NCI-H524 treated with DMSO at 0.1 percent for 48 hours (cell line): ENCODE measurements around the gene ZBTB8OS.
"Not testable (repeated sequence)": the region's sequence is repeated elsewhere in the genome, so short reads cannot be mapped to it uniquely, and the experiment has no call there.

Experiments used
- DNase-seq: peaks from one replicate; lab custom pipeline; 2025; lab: John Stamatoyannopoulos, UW

ZBTB8OS gene

DNA sequence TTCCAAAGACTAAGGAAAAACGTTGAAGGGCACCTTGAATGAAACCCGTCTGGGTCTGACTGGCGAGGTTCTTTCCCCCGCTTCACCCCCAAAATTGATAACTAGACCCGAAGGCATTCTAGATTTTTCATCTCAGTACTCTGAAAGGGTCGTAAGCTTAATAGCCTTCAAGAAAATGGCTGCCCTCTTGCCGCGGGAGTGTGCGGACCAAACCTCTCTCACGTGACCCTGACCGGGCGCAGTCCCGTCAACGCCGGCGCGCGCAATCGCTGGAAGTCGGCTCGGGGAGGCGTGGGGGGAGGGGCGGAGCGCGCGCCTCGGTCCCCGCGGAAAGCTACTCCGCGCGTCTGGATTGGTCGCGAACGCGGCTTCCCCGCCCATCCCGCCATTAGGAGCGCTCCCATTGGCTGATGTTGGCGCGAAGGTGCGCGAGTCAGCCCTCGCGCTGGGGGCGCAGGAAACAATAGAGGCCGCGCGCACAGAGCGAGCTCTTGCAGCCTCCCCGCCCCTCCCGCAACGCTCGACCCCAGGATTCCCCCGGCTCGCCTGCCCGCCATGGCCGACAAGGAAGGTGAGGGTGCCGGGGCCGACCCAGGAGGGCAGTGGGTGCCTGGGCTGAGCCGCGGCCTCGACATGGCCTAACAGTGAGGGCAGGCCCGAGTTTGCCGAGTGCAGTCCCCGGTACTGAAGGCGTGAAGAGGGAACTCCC, 556 bp upstream of the ZBTB8OS start, which contains the start of gene RBBP4:
TSS of gene RBBP4 (plus strand) at position 457 of the 709 bp plus-strand sequence. CDS start at position 556, 99 bp downstream.
- DNase-seq = peak; percentile 85

DNA sequence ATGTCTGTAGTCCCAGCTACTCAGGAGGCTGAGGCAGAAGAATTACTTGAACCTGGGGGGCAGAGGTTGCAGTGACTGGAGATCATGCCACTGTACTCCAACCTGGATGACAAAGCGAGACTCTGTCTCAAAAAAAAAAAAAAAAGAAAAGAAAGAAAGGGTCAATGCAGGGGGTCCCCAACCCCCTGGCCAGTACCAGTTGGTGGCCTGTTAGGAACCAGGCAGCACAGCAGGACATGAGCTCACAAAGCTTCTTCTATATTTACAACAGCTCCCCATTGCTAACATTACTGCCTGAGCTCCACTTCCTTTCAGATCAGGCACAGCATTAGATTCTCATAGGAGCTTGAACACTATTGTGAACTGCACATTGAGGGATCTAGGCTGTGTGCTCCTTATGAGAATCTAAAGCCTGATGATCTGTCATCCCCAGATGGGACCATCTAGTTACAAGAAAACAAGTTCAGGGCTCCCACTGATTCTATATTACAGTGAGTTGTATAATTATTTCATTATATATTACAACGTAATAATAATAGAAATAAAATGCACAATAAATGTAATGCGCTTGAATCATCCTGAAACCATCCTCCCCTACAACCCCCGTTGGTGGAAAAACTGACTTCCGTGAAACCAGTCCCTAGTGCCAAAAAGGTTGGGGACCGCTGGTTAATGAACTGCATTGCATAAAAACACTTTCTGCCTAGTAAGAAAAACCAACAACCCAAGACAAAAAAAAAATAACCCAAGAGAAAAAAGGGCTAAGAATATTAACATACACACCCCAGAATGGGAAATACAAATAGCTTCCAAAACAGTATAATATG, 2.8 kb downstream of the ZBTB8OS start:
- DNase-seq = no peak

GRCh38 chr1:32644426-32644825, 5.9 kb downstream of the ZBTB8OS start:
- no peak for DNase-seq

DNA sequence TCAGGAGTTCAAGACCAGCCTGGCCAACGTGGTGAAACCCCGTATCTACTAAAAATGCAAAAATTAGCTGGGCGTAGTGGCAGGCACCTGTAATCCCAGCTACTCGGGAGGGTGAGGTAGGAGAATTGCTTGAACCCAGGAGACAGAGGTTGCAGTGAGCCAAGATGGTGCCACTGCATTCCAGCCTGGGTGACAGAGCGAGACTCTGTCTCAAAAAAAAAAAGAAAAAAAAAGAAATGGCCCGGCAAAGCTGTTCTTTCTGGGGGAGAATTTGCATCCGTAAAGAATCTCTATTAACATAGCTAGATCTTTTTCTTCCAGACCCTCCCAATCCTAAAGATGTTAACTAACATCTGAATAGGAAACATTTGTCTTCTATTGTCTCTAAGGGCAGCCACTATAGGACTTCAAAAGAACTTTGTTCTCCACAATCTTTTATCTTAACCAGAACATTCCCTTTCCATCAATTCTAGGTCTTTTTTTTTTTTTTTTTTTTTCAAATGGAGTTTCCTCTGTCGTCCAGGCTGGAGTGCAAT, 8.0 kb downstream of the ZBTB8OS start:
- not testable (repeated sequence) for DNase-seq

DNA sequence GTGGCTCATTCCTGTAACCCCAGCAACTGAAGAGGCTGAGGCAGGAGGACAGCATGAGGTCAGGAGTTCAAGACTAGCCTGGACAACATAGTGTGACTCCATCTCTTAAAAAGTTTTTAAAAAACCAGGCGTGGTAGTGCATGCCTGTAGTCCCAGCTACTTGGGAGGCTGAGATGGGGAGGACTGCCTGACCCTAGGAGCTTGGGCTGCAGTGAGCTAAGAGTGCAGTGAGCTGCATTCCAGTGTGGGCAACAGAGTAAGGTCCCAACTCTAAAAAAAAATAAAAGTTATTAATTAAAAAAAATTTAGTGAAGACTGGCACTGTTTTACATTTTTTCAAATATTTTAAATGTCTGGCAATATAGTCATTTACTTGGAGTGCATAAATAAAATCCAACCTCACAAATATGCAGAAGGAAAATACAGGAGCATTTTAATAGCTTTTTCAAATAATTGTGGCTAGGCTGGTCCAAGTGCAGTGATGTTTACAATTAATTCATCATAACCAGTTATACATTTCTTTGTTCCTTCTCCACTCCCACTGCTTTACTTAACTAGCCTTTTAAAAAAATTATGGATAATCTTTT, 10.8 kb downstream of the ZBTB8OS start:
- no peak for DNase-seq

- DNase-seq = no peak
These were observed 13.3 kb downstream of the ZBTB8OS start for GRCh38 chr1:32636914-32637645.

- no peak for DNase-seq
These were observed 14.7 kb downstream of the ZBTB8OS start for GRCh38 chr1:32635508-32636277.

DNA sequence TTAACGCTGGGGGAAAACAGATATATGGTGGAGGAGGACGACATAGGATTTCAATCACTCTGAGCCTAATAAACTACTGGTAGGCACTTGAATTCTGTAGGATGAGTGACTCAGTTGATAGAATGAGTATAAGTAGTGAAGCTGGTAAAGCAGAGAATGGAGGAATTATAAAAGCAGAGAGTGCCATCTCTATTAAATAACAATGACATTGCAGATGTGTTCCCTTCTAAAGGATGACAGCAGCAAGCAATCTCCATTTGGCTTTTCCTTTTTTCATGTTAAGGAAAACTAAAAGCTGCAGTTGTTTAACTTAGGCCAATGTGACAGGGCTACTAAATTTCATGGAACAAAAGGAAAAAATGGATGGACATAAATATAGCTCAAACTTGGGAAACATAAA, 17.5 kb downstream of the ZBTB8OS start:
- no peak for DNase-seq

- DNase-seq = not testable (repeated sequence)
These were observed 20.2 kb downstream of the ZBTB8OS start for GRCh38 chr1:32630173-32630572.

GRCh38 chr1:32627596-32628162, 22.7 kb downstream of the ZBTB8OS start:
- DNase-seq = no peak

- no peak for DNase-seq
These were observed 24.2 kb downstream of the ZBTB8OS start for GRCh38 chr1:32626176-32626575.

- DNase-seq = no peak
These were observed 26.6 kb downstream of the ZBTB8OS start for GRCh38 chr1:32623775-32624174.

DNA sequence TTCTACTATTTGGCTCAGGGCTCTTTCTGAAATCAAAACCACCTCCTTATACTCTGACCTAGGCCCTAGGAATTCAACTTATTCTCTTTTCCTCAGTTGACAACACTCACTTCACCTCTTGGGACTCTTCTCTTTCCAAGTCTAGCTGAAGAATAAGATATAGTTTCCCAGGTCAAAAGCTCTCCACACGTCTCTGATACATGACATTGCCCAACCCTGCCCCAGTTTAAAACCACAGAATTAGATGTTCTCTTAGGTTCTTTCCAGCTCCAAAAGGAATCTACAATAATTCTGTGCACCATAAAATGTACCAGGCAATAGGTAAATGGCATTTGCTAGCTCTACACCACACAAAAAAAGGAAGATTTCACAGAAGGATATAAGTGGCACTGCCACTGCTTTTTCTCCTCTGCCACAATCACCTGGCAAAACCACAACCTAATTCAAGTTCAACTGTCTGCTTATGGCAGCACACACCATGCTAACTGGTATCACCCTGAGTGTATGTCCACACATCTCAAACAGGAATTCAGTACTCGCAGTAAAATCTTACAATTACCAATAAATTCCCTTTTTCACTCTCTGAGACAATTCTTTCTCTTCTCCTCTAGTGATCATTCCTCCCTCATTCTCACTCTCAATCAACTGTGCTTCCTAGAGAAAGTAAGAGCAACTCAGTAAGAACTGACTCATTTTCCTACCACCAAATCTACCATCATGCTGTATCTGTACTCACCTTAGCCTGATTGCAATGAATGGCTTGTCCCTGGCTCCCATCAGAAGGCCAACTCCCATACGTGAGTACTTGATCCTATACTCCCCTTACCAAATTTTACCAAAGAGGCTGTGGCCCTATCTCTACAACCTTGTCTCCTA, 27.3 kb downstream of the ZBTB8OS start:
- DNase-seq = no peak

- DNase-seq = no peak
These were observed 28.1 kb downstream of the ZBTB8OS start for GRCh38 chr1:32622205-32622604.

DNA sequence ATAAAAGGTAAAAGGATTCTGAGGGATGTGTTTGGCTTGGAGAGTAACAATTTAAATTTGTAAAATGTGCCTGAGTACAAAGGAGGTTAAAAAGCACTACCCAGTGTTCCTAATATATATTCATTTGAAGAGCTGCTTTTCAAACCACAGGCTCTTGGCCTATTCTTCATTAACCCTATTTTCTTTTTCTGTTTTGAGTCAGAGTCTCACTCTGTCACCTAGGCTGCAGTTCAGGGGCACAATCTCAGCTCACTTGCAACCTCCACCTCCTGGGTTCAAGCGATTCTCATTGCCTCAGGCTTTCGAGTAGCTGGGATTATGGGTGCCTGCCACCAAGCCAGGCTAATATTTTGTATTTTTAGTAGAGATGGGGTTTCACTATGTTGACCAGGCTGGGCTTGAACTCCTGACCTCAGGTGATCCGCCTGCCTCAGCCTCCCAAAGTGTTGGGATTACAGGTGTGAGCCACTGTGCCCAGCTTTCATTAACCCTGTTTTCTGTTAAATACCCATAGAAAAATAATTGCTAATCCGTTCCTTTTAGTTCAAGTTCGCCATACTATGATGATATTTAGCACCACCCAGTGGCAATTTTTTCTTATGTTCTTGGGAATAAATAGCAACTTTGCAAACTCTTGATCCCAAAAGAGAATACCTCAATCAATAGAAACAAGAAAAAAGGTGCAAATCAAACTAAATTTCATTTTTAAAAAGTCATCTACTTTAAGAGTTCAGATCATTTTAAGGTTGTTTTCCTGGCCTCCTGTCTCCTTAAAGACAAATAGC, 30.5 kb downstream of the ZBTB8OS start:
- no peak for DNase-seq

DNA sequence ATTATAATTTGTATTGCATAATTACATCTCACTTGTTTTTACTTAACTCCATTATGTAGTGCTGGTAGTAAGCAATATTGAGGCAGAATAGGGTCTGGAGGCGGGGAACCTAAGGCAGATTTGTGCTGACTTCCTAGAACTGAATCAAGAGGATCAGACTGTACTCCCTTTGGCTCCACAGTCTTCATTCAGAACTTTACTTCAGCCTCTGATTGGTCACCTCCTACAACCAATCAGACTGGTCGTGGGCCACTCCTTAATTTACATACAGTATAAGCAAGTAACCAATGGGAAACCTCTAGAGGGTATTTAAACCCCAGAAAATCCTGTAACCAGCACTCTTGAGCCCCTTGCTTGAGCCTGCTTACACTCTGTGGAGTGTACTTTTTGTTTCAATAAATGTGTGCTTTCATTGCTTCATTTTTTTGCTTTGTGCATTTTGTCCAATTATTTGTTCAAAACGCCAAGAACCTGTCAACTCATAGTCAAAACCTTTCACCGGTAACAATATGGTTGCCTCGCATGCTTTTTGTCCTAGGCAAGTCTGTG, 31.6 kb downstream of the ZBTB8OS start:
- DNase-seq = no peak

DNA sequence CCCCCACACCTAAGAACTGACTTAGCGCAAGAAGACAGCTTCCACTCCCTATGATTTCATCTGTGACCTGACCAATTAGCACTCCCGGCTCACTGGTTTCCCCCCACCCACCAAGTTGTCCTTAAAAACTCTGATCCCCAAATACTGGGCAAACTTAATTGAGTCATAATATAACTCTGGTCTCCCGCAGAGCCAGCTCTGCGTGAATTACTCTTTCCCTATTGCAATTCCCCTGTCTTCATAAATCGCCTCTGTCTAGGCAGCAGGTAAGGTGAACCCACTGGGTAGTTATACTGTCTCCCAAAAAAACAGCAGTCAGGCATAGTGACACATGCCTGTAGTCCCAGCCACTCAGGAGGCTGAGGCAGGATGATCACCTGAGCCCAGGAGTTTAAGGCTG, 36.9 kb downstream of the ZBTB8OS start:
- DNase-seq = no peak

GRCh38 chr1:32612189-32612881, 38.0 kb downstream of the ZBTB8OS start:
- DNase-seq = peak; percentile 33
